Skeletal muscle tissue (tissue), 4 donors: ENCODE results near the gene SGMS2. TPM values are rescaled to one million over a fixed set of nuclear protein-coding genes. Genes with fewer than 3 reads are reported as not detected.

Source experiments
- H3K27ac ChIP-seq: one replicate; pipeline ENCODE4 v1.7.0; 2013; ENCODE audit warnings: mild to moderate bottlenecking, low read depth, low read length, inconsistent platforms
- H3K27me3 ChIP-seq, 3 donors: one replicate each; pipeline ENCODE4 v1.7.0; 2013; ENCODE audit warnings: low read length in 3 of 3; ENCODE audit not compliant: control insufficient read depth in 3 of 3, insufficient read depth in 3 of 3
- H3K36me3 ChIP-seq, 3 donors: one replicate each; pipeline ENCODE4 v1.7.0; 2013; ENCODE audit warnings: low read length in 3 of 3; ENCODE audit not compliant: control insufficient read depth in 3 of 3, insufficient read depth in 3 of 3
- H3K4me1 ChIP-seq, 3 donors: one replicate each; pipeline ENCODE4 v1.7.0; 2013; ENCODE audit warnings: low read length in 3 of 3, mild to moderate bottlenecking in 3 of 3; ENCODE audit not compliant: control insufficient read depth in 3 of 3, insufficient read depth in 3 of 3
- H3K4me3 ChIP-seq, 3 donors: one replicate each; pipeline ENCODE4 v1.7.0; 2013; ENCODE audit warnings: low read length in 3 of 3
- H3K9ac ChIP-seq, 3 donors: one replicate each; pipeline ENCODE4 v1.7.0; 2013; ENCODE audit warnings: low read length in 3 of 3, mild to moderate bottlenecking in 3 of 3, moderate library complexity in 2 of 3, low read depth in 1 of 3
- H3K9me3 ChIP-seq, 3 donors: one replicate each; pipeline ENCODE4 v1.7.0; 2013; ENCODE audit warnings: low read length in 3 of 3; ENCODE audit not compliant: control insufficient read depth in 3 of 3
- total RNA-seq: library from RNA; depleted of rRNA; stranded (reverse); fragments of >200 nt; gene quantifications from one replicate; pipeline ENCODE4 v1.2.3, GENCODE V29; 2014
- donor health status: Osteomylitis.

The SGMS2 gene
- total RNA-seq, 1 donor from 2014 or later: 13.0 TPM

GRCh38 chr4:107801766-107802211 lies 22.9 kb upstream of the SGMS2 start:
- H3K27me3 ChIP-seq: no peaks in the 10 kb centered on the region
- H3K36me3 ChIP-seq: no peaks in the 10 kb centered on the region
- H3K4me1 ChIP-seq: no peaks in the 10 kb centered on the region
- H3K9ac ChIP-seq: no peak overlapping the region
- H3K27ac ChIP-seq: no peak overlapping the region
- no peaks in the 10 kb centered on the region for H3K9me3 ChIP-seq
- H3K4me3 ChIP-seq: no peak overlapping the region

- no peaks in the 10 kb centered on the region for H3K27me3 ChIP-seq
- H3K9me3 ChIP-seq: no peaks in the 10 kb centered on the region
- H3K36me3 ChIP-seq: no peaks in the 10 kb centered on the region
- no peak overlapping the region for H3K27ac ChIP-seq
- no peak overlapping the region for H3K4me3 ChIP-seq
- no peaks in the 10 kb centered on the region for H3K4me1 ChIP-seq
- no peak overlapping the region for H3K9ac ChIP-seq
Observed at GRCh38 chr4:107804956-107805355, 19.8 kb upstream of the SGMS2 start.

- no peaks in the 10 kb centered on the region for H3K27me3 ChIP-seq
- H3K9ac ChIP-seq: no peak overlapping the region
- H3K9me3 ChIP-seq: no peaks in the 10 kb centered on the region
- H3K4me1 ChIP-seq: no peaks in the 10 kb centered on the region
- no peaks in the 10 kb centered on the region for H3K36me3 ChIP-seq
- no peak overlapping the region for H3K4me3 ChIP-seq
- H3K27ac ChIP-seq: no peak overlapping the region
Observed at GRCh38 chr4:107806196-107806595, 18.5 kb upstream of the SGMS2 start.

GRCh38 chr4:107808572-107808971 lies 16.2 kb upstream of the SGMS2 start:
- H3K9me3 ChIP-seq: no peaks in the 10 kb centered on the region
- H3K9ac ChIP-seq: no peak overlapping the region
- H3K27ac ChIP-seq: no peak overlapping the region
- H3K36me3 ChIP-seq: no peaks in the 10 kb centered on the region
- no peaks in the 10 kb centered on the region for H3K4me1 ChIP-seq
- no peak overlapping the region for H3K4me3 ChIP-seq
- H3K27me3 ChIP-seq: no peaks in the 10 kb centered on the region

- Histone ChIP-seq H3K36me3 (no peaks in the 10 kb centered on the region), H3K9me3 (no peaks in the 10 kb centered on the region), H3K4me3 (no peak overlapping the region), H3K27me3 (no peaks in the 10 kb centered on the region), H3K4me1 (no peaks in the 10 kb centered on the region), H3K27ac (no peak overlapping the region), H3K9ac (no peak overlapping the region)
Observed at GRCh38 chr4:107809210-107809609, 15.5 kb upstream of the SGMS2 start.

- Histone ChIP-seq H3K9ac (no peak overlapping the region), H3K36me3 (no peaks in the 10 kb centered on the region), H3K4me1 (no peaks in the 10 kb centered on the region), H3K4me3 (no peak overlapping the region), H3K27me3 (no peaks in the 10 kb centered on the region), H3K9me3 (no peaks in the 10 kb centered on the region), H3K27ac (no peak overlapping the region)
Observed at GRCh38 chr4:107814758-107815157, 10.0 kb upstream of the SGMS2 start.

GRCh38 chr4:107815158-107815557 lies 9.6 kb upstream of the SGMS2 start:
- H3K9ac ChIP-seq: no peak overlapping the region
- no peaks in the 10 kb centered on the region for H3K4me1 ChIP-seq
- no peaks in the 10 kb centered on the region for H3K36me3 ChIP-seq
- no peak overlapping the region for H3K27ac ChIP-seq
- no peaks in the 10 kb centered on the region for H3K27me3 ChIP-seq
- H3K9me3 ChIP-seq: no peaks in the 10 kb centered on the region
- H3K4me3 ChIP-seq: no peak overlapping the region

- Histone ChIP-seq H3K27me3 (no peaks in the 10 kb centered on the region), H3K9me3 (no peaks in the 10 kb centered on the region), H3K4me3 (no peak overlapping the region), H3K36me3 (no peaks in the 10 kb centered on the region), H3K9ac (no peak overlapping the region), H3K4me1 (no peaks in the 10 kb centered on the region), H3K27ac (no peak overlapping the region)
Observed at GRCh38 chr4:107818301-107818910, 6.3 kb upstream of the SGMS2 start.

GRCh38 chr4:107823870-107824349 lies 822 bp upstream of the SGMS2 start:
- no peaks in the 10 kb centered on the region for H3K9me3 ChIP-seq
- no peaks in the 10 kb centered on the region for H3K36me3 ChIP-seq
- H3K4me1 ChIP-seq: peaks cover 9 to 14% (median 12%) of the 10 kb centered on the region in 3 donors
- H3K9ac ChIP-seq: peak overlapping the region; percentile 89 to 92 (median 92)
- peak overlapping the region; percentile 71 to 83 (median 82) for H3K4me3 ChIP-seq
- H3K27me3 ChIP-seq: no peaks in the 10 kb centered on the region
- H3K27ac ChIP-seq: peak overlapping the region; percentile 91

GRCh38 chr4:107825072-107825824 lies 516 bp downstream of the SGMS2 start:
- no peaks in the 10 kb centered on the region for H3K9me3 ChIP-seq
- no peaks in the 10 kb centered on the region for H3K36me3 ChIP-seq
- H3K9ac ChIP-seq: peak overlapping the region; percentile 75 to 92 (median 89)
- no peaks in the 10 kb centered on the region for H3K27me3 ChIP-seq
- H3K27ac ChIP-seq: peak overlapping the region; percentile 91
- H3K4me1 ChIP-seq: peaks cover 9 to 14% (median 12%) of the 10 kb centered on the region in 3 donors
- peak overlapping the region; percentile 71 to 83 (median 82) for H3K4me3 ChIP-seq
